PFSK-1 (cell line): ENCODE measurements around the gene TMEM168.

ENCODE experiments used
- FOXP2 ChIP-seq: optimal IDR thresholded peaks from 2 replicates; pipeline ENCODE3; 2011; ENCODE audit warnings: borderline replicate concordance, control low read depth, inconsistent platforms; ENCODE audit not compliant: insufficient read depth; ENCODE audit errors: extremely low read length, extremely low read depth
- POLR2AphosphoS5 ChIP-seq: IDR thresholded peaks from 2 replicates; pipeline ENCODE4 v1.6.1; 2012; ENCODE audit warnings: low read depth, mild to moderate bottlenecking, control low read depth, low read length, moderate library complexity
- REST ChIP-seq, 2 experiments: IDR thresholded peaks; 2 replicates each; pipeline versions ENCODE4 v1.6.1 to v1.8.0; 2011 to 2012; ENCODE audit warnings: low read depth in 2 of 2, low read length in 2 of 2, control low read depth in 1 of 2, inconsistent platforms in 1 of 2, mild to moderate bottlenecking in 1 of 2, moderate library complexity in 1 of 2; ENCODE audit not compliant: insufficient read depth in 1 of 2
- SIN3A ChIP-seq: IDR thresholded peaks from 2 replicates; pipeline ENCODE4 v1.6.1; 2012; ENCODE audit warnings: mild to moderate bottlenecking, low read length, moderate library complexity, borderline replicate concordance; ENCODE audit not compliant: insufficient read depth
- TAF1 ChIP-seq: IDR thresholded peaks from 2 replicates; pipeline ENCODE4 v1.6.1; 2012; ENCODE audit warnings: low read length, control low read depth, borderline replicate concordance; ENCODE audit not compliant: insufficient read depth

- no peak for TF ChIP-seq TAF1
- TF ChIP-seq POLR2AphosphoS5, result no peak
- TF ChIP-seq REST (IDR thresholded peaks at IDR 0.05; ENCODE audit: insufficient read depth in 1 of 2, low read depth in 2 of 2, low read length in 2 of 2), result no peak
- no peak for TF ChIP-seq SIN3A
- no peak for TF ChIP-seq FOXP2
Observed at GRCh38 chr7:112757337-112757736, 32.9 kb downstream of the TMEM168 start.
